Dedifferentiated amniotic fluid mesenchymal stem cell (primary cell): ENCODE results near the gene TRMO.

ENCODE experiments used
- DNase-seq: peaks from one replicate; pipeline ENCODE4 v3.0.0-alpha.2; 2016; ENCODE audit errors: extremely low spot score

Gene TRMO

GRCh38 chr9:97938081-97938644, 15.9 kb upstream of the TRMO start, which contains the start of gene HEMGN:
Gene HEMGN (minus strand): TSS chr9:97938172. CDS start chr9:97938136, 36 bp downstream.
- no peak for DNase-seq

DNA sequence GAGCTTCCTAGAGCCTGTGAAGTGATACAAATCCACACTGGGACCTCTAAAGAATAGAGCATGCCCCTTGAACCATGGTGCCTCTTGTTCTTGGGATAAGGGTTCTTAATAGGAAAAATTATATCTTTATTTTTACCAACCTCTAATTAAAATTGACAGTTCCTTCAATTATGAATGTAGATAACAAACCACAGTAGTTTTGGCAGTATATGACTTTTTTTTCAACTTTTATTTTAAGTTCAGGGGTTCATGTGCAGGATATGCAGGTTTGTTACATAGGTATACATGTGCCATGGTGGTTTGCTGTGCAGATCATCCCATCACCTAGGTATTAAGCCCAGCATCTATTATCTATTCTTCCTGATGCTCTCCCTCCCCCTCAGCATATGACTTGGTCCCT, 14.7 kb upstream of the TRMO start:
- no peak for DNase-seq

DNA sequence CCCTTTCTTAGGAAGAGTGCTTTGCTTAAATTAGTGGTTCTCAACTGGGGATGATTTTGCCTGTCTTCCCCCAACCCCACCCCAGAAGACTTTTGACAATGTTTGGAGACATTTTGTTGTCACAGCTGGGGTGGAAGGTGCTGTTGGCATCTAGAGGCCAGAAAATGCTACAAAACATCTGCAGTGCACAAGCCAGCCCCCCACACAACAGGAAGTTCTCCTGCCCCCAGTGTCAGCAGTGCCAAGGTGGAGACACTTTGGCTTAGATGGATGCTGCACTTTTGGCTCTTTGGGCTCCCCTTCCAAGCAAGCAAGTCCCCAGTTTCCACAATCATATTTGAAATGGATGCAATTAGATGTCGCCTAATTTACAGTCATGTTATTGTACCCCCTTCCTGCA, 13.0 kb upstream of the TRMO start:
- DNase-seq, result no peak

DNA sequence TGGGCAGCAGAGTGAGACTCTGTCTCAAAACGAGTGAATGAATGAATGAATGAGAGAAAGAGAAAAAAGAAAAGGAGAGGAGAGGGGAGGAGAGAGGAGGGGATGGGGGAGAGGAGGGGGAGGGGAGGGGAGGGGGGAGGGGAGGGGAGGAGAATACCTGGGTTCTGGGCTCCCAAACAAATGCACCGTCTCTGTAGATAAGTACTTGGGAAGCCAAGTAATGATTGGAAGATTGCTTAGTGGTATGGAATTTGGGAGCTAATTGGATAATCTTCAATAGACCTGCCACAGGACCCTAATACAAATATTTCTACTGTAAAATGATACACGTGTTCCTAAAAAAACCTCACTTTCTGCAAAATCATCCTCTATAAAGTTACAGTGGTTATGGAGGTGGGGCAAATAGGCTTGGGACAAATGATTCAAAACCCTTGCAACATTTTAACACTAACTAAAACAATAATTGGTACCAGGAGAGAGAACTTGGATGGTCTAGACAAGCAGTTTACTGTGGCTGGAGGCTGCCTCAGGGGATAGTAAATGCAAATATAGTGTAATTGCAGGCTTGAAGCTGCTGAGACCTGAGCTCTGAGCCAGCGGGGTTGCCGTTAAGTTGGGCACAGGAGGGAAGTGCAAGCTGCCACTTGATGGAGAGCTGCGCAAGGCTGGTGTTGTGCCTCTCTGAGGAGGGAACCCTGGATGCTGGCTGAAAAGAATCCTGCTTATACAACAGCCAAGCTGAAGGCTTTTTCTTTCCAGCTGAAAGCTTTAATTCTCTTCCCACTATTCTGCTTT, 12.2 kb upstream of the TRMO start:
- DNase-seq, result no peak

- no peak for DNase-seq
These were observed 11.1 kb upstream of the TRMO start for GRCh38 chr9:97933297-97933998.

GRCh38 chr9:97930972-97931371, 8.7 kb upstream of the TRMO start:
- no peak for DNase-seq

- DNase-seq, result no peak
These were observed 6.8 kb upstream of the TRMO start for GRCh38 chr9:97928986-97929604.

DNA sequence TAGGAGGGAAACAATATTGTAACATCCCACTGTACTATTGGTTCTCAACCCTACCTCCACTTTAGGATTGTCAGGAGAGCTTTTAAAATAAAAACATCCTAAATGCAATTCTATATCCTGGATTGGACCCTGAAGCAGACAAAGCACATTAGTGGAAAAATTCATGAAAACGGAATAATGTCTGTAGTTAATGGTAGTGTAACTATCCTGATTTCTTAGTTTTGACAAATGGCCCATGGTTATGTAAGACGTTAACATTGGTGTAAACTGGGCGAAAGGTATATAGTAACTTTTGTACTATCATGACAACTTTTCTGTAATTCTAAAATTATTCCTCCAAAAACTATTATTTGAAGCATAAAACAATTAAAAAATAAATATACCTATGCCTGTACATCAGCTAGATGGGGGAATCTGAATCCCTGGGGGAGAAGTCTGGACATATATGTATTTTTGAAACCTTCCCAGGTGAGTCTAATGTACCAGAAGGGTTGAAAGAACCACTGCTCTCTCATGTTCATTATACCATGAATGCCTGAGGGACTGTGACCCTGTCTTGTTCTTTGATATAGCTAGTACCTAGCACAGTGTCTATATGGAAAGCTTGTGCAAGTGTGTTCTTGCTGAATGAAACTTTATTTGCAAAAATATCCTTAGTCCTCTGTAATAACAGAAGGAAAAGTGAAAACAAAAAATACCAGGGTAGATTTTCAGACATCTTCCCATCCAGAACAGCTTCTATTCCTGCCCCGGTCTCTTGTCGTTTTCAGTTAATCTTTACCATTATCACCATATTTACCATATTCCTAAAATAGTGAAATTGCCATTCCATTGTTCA, 3.4 kb upstream of the TRMO start:
- DNase-seq, result no peak

DNA sequence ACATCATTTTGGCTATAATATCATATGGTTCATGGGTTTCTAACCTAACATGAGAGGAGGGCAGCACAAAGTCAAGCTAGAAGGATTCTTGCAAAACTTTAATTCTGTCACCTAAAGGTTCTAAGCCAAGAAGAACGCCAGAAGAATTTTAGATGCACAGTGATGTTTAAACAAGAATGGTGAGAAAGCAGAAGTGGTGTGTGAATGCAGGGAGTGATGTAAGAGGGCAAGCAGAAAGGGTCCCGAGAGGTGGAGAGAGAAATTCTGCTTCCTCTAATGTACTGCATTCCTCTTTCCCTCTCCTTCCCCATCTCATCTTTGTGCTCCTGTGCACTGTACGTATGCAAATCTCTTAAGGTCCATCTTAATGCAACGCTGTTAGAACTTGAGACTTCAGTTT, 2.1 kb upstream of the TRMO start:
- DNase-seq, result no peak

DNA sequence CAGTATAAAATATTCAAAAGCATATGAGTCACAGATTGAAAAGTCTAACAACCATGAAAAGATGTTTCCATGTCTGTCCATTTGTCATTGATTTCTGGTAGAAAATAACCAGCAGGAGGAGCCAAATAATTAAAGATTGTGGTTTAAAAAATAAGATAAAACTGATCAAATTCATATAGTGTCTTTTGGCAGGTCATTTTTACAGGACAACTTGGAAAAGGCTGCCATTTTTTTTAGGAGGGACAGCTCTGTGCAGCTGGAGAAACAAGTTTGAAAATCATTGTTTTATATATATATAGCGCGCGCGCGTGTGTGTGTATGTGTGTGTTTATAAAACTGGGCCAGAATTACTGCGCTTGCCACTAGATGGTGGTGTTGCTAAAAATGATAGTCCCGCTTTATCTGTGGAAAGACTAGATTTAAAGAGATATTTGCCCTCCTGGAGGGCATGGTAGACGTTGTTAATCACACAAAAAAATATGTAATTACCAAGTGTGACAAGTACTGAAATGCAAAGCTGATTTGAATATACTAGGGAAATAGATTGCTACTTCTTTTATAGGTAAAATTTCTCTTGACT, 1.3 kb upstream of the TRMO start:
- peak; percentile 67 for DNase-seq

DNA sequence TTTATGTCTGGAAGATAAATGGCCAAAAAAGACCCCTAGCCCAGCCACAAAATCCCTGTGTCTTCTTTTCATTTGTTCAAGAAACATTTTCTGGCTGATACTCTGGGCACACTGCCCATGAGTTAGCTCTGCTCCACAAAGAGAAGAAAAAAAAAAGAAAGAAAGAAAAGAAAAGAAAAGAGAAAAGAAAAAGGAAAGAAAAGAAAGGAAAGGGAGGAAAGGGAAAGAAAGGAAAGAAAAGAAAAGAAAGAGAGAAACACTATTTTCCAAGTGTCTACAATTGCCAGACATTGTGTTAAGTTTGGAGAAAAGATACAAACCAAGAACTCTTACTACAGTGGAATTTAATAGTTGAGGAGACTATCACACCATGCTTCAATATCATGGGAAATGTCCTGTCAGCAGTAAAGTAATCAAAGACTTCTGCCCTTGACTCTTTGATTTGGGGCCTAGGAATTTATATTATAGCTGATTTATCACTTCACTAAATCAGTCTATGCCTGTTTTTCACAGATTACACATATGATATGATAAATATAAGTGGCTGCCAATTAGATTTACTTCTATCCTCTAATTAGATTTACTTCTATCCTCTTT, 3.0 kb downstream of the TRMO start:
- DNase-seq, result no peak

GRCh38 chr9:97918611-97919010, 3.7 kb downstream of the TRMO start:
- no peak for DNase-seq

DNA sequence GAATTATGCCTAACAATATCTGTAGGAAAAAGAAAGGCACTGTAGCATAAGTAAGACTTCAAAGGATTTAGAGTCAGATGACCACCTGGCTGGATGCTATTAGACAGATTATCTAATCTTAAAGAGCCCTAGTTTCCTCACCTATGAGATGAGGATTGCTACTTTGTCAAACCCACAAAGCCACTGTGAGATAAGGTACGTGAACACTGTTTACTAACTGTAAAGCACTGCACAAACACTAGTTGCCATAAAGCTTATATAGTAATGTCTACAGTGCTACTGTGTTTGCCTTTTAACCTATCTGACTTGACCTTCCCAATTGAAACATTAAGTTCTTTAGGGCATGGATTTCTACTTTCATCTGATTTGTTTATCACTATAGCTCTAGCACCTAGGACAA, 10.3 kb downstream of the TRMO start:
- no peak for DNase-seq

DNA sequence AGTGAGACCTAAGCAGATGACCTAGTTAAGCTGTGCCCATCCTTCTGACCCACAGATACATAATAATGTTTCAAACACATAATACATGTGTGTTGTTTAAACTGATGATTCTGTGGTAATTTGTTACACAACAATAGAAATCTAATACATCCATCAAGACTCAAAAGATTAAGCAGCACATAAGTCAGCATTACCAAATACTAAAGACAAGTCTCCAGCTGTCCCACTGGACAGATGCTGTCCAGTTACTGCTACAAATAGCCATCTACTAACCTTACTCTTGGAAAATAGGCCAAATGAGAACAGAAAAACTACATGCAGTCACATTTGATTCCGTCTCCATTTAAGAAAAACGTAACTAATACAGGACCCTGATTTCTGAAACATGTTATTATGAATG, 10.8 kb downstream of the TRMO start:
- no peak for DNase-seq

DNA sequence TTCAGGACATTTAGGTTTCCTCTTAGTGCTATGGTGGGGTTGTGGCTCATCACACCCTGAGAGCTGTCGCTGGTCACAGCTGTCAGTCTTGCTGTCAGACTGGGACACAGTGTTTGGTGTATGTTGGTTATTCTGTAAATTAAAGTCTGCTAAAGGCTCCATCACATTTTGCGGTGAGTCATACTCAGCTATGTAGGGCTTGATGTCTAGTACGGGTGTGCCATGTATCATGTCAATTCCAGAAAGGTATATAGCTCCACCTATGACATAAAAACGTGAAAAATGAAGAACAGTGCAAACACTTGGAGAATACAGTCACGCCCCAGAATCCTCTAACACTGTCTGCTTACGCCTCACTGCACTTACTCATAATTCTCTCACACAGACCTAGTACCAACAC, 11.9 kb downstream of the TRMO start:
- no peak for DNase-seq

DNA sequence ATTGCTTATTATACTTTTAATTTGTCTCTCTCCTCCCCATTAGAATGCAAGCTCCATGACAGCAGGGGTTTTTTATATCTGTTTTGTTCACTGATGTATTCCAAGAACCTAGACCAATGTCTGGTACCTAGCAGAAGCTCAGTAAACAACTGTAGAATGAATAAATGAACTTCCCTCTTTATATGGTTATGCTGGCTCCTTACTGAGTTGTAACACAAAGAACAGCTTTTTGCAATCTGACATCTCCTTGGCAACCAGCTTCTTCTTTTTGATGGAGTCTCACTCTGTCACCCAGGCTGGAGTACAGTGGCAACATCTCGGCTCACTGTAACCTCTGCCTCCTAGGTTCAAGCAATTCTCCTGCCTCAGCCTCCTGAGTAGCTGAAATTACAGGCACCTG, 13.6 kb downstream of the TRMO start:
- DNase-seq, result no peak

DNA sequence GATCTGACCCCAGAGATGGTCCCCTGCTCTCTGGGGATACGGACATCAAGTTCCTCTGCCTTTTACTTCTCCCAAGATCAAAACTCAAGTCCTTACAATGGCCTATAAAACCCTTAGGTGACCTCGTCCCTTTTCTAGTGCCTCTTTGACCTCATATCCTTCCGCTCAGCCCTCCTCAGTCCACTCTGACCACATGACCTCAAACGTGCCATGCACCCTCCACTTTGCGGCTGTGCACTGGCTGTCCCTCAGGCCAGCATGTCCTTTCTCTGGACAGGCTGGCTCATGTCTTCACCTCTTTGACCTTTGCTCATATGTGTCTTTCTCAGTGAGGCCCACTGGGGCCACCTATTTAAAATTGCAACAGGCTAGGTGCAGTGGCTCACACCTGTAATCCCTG, 14.7 kb downstream of the TRMO start:
- DNase-seq, result no peak

DNA sequence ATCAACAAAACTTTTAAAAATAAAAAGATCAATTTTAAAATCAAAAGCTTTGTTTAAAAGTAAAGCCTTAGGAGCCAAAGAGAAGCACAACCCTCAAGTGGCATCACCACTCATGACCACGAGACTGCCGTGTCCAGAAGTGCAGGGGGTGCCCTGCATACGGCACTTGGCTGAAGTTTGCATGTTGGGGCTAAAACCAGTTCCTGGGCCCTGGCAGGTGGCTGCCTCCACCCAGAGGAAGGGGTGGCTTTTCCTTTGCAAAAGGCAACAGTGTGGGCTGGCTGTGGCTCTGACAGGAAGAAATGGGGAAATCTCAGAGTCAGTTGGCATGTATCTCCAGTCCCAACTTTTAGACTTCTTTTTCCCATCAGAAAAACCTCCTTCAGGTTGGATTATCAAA, 15.3 kb downstream of the TRMO start:
- no peak for DNase-seq

DNA sequence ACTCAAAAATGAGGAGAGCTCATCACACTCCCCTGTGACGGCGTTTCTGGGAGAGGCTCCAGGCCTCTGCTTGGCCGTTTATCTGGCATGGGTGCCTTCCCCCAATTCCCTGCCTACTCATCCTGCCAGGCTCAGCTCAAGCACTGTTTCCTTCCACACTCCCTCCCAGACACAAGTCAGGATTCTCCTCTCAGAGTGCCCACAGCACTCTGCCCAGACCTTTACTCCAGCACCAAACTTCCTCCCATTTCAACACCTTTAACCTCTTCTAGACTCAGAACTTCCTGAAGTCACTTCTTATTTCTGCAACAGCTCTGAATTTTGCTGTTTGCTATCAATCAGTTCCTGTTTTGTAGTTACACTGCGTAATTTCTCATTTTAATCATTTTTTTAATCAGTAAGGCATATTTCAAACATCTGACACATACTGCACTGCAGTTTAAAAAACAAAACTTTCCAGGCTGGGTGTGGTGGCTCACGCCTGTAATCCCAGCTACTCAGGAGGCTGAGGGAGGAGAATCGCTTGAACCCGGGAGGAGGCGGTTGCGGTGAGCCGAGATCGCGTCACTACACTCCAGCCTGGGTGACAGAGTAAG, 16.0 kb downstream of the TRMO start:
- no peak for DNase-seq

- no peak for DNase-seq
These were observed 17.1 kb downstream of the TRMO start for GRCh38 chr9:97905228-97905627.

GRCh38 chr9:97904725-97905124, 17.6 kb downstream of the TRMO start:
- no peak for DNase-seq
